NCI-H2171 treated with DMSO at 0.1 percent for 48 hours (cell line): Measurements from ENCODE around the gene PAM.
"Not testable (repeated sequence)": the region's sequence is repeated elsewhere in the genome, so short reads cannot be mapped to it uniquely, and the experiment has no call there.

Experiments
- DNase-seq: peaks from one replicate; lab custom pipeline; 2025; lab: John Stamatoyannopoulos, UW

The PAM gene

GRCh38 chr5:103060424-103060954 is 305.4 kb downstream of the PAM start:
- DNase-seq: no peak

- DNase-seq: no peak
Observed at GRCh38 chr5:103066326-103066725, 311.2 kb downstream of the PAM start.

- not testable (repeated sequence) for DNase-seq
Observed at GRCh38 chr5:103073500-103073899, 318.4 kb downstream of the PAM start.

- DNase-seq: no peak
Observed at GRCh38 chr5:103075442-103075841, 320.3 kb downstream of the PAM start.
